ENCODE results near the gene HPN. TPM values are rescaled to one million over a fixed set of nuclear protein-coding genes. Genes with fewer than 3 reads are reported as not detected.
A peak's percentile ranks its signal among the peaks of the same experiment; 100 is the strongest.

HPN gene
- total and polyA plus RNA-seq, 7 donors = 0.36 to 1.8 (median 0.66) TPM; not detected in 2

- Histone ChIP-seq H3K4me1 (no peaks in the 10 kb centered on the region), H3K4me3 (no peak overlapping the region), H3K27me3 (no peaks in the 10 kb centered on the region), H3K36me3 (no peaks in the 10 kb centered on the region), H3K27ac (peak overlapping the region; percentile 44 to 62 (median 46)), H3K9me3 (no peaks in the 10 kb centered on the region)
- peak in 3 of 4 donors; percentile 13 to 37 (median 30) for TF ChIP-seq POLR2AphosphoS5 (IDR thresholded peaks at IDR 0.05)
- TF ChIP-seq EP300 (IDR thresholded peaks at IDR 0.05) = no peak
- WGBS, 2 donors = 3 to 30% methylated on average over 5 of the region's 5 CpGs
- intact Hi-C loops (cut with DNase I) = no loop called here
- peak; percentile 80 for DNase-seq
Measured at GRCh38 chr19:35107545-35107944, 66.0 kb downstream of the HPN start.

- no peaks in the 10 kb centered on the region for H3K4me1 ChIP-seq
Measured at GRCh38 chr19:35108730-35109129, 67.2 kb downstream of the HPN start.

DNA sequence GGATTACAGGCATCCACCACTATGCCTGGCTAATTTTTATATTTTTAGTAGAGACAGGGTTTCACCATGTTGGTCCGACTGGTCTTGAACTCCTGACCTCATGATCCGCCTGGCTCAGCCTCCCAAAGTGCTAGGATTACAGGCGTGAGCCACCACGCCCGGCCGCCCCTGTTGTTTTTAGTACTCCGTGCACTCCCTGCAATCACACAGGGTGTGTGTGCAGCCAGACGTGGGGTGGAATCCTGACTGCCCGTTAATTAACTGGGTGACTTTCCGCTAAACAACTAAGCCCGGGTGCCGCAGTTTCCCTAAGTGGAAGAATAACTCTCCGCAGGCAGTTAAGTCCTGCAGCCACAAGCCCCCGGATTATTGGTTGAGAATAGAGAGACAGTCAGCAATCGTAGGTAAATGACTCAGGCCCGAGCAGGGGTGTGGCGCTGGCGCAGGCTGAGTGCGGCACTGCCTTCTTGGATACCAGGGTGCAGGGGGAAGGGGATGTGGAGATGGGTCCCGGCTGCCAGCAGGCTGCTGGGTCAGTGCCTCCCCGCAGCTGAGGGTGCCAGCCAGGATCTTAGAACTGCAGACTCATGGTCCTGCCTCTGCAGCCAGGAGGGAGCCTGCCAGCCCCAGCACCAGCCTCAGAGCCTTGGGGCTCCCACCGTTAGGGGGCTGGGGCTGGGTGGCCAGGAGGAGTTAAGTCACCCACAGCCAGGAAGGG is 68.0 kb downstream of the HPN start:
- TF ChIP-seq POLR2A (IDR thresholded peaks at IDR 0.05) (no peak), CTCF (IDR thresholded peaks at IDR 0.05) (no peak), EP300 (IDR thresholded peaks at IDR 0.05) (no peak), POLR2AphosphoS5 (IDR thresholded peaks at IDR 0.05) (no peak)
- Histone ChIP-seq H3K27me3 (no peaks in the 10 kb centered on the region), H3K27ac (peak overlapping the region; percentile 12 to 62 (median 42)), H3K4me1 (peaks cover 0 to 3% (median 3%) of the 10 kb centered on the region in 4 donors), H3K36me3 (no peaks in the 10 kb centered on the region), H3K9me3 (no peaks in the 10 kb centered on the region), H3K4me3 (no peak overlapping the region)
- intact Hi-C loops (cut with DNase I) = no loop called here
- DNase-seq = no peak
- WGBS, 2 donors = 15 to 63% methylated on average over 22 of the region's 22 CpGs

More at GRCh38 chr19:35108730-35109129, 67.2 kb downstream of the HPN start:
- Histone ChIP-seq H3K9me3 (no peaks in the 10 kb centered on the region), H3K27me3 (no peaks in the 10 kb centered on the region), H3K36me3 (no peaks in the 10 kb centered on the region), H3K27ac (peak overlapping the region; percentile 29 to 62 (median 42)), H3K4me3 (no peak overlapping the region)
- intact Hi-C loops (cut with DNase I) = no loop called here
- no peak for DNase-seq
- no peak for TF ChIP-seq POLR2A (IDR thresholded peaks at IDR 0.05)
- TF ChIP-seq EP300 (IDR thresholded peaks at IDR 0.05) = no peak
- TF ChIP-seq POLR2AphosphoS5 (IDR thresholded peaks at IDR 0.05) = no peak
- WGBS, 2 donors = 83 to 85% methylated on average over 11 of the region's 11 CpGs

- WGBS, 2 donors = 69 to 73% methylated on average over 9 of the region's 9 CpGs
- peak overlapping the region; percentile 4 to 15 (median 11) for H3K27ac ChIP-seq
Measured at GRCh38 chr19:35110974-35111373, 69.5 kb downstream of the HPN start.

DNA sequence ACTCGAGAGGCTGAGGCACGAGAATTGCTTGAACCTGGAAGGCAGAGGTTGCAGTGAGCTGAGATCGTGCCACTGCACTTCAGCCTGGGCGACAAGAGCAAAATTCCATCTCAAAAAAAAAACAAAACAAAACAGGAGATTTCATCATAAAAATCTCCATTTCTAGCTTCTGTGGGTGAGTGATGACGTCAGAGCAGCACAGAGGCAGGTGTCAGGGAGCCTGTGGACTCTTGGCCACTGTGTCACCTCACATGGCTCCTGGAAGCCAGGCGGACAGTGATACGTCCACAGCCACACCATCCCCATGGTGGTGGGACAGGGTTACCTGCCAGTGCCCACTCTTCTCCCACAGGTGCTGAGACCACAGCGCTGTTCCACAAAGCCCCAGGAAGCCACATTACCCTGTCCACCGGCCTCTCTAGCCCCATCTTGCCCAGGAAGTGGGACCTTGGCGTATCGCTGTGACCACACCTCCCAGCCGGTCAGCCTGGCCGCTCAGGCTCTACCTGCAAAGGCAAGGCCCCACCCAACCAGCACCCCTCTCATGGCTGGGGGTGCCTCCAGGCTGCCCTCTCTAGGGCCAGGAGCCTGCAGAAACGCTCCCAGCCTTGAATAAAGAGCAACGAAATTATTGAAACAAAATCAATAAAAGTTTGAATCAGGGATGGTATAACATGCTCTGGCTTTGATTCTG is 71.6 kb downstream of the HPN start:
- Histone ChIP-seq H3K4me3 (no peak overlapping the region), H3K27me3 (peaks cover 0 to 5% (median 0%) of the 10 kb centered on the region in 3 donors), H3K27ac (peak overlapping the region in 2 of 4 donors; percentile 27 to 30), H3K36me3 (no peaks in the 10 kb centered on the region), H3K4me1 (peaks cover 0 to 10% (median 9%) of the 10 kb centered on the region in 4 donors), H3K9me3 (no peaks in the 10 kb centered on the region)
- no peak for DNase-seq
- 84 to 87% methylated on average over 15 of the region's 15 CpGs for WGBS, 2 donors
- TF ChIP-seq POLR2A (IDR thresholded peaks at IDR 0.05) (no peak), POLR2AphosphoS5 (IDR thresholded peaks at IDR 0.05) (no peak), EP300 (IDR thresholded peaks at IDR 0.05) (no peak), CTCF (IDR thresholded peaks at IDR 0.05) (no peak)
- intact Hi-C loops (cut with DNase I) = no loop called here

More at GRCh38 chr19:35110974-35111373, 69.5 kb downstream of the HPN start:
- intact Hi-C loops (cut with DNase I) = no loop called here
- H3K4me1 ChIP-seq = peaks cover 0 to 10% (median 9%) of the 10 kb centered on the region in 4 donors
- no peaks in the 10 kb centered on the region for H3K9me3 ChIP-seq
- TF ChIP-seq POLR2A (IDR thresholded peaks at IDR 0.05) (no peak), EP300 (IDR thresholded peaks at IDR 0.05) (no peak), CTCF (IDR thresholded peaks at IDR 0.05) (no peak), POLR2AphosphoS5 (IDR thresholded peaks at IDR 0.05) (no peak)
- no peak overlapping the region for H3K4me3 ChIP-seq
- H3K27me3 ChIP-seq = peaks cover 0 to 5% (median 0%) of the 10 kb centered on the region in 3 donors
- no peaks in the 10 kb centered on the region for H3K36me3 ChIP-seq
- no peak for DNase-seq
